ENCODE measurements around the gene PRSS8. TPM values are rescaled to one million over a fixed set of nuclear protein-coding genes. Genes with fewer than 3 reads are reported as not detected.
"Not testable (repeated sequence)": the region's sequence is repeated elsewhere in the genome, so short reads cannot be mapped to it uniquely, and the experiment has no call there.

PRSS8 gene
- 312 TPM for total RNA-seq

GRCh38 chr16:31135535-31136286 lies at the start of gene PRSS8:
TSS of gene PRSS8 (minus strand) at chr16:31135727. CDS start at chr16:31135498, 229 bp downstream.
- peak; percentile 91 for DNase-seq (ENCODE audit: low spot score)

- no peak for DNase-seq (ENCODE audit: low spot score)
These were observed 49.4 kb upstream of the PRSS8 start for GRCh38 chr16:31184888-31185287.

GRCh38 chr16:31183432-31184428 lies 48.2 kb upstream of the PRSS8 start:
- DNase-seq (ENCODE audit: low spot score): no peak

GRCh38 chr16:31182391-31182790 lies 46.9 kb upstream of the PRSS8 start:
- DNase-seq (ENCODE audit: low spot score): no peak

GRCh38 chr16:31181102-31181830 lies 45.7 kb upstream of the PRSS8 start:
- peak; percentile 19 for DNase-seq (ENCODE audit: low spot score)

- peak; percentile 93 for DNase-seq (ENCODE audit: low spot score)
These were observed 44.4 kb upstream of the PRSS8 start, which contains the start of gene FUS for GRCh38 chr16:31179747-31180459. TSS of gene FUS (plus strand) at chr16:31180139. CDS start at chr16:31180215, 76 bp downstream.

GRCh38 chr16:31179219-31179746 lies 43.8 kb upstream of the PRSS8 start:
- no peak for DNase-seq (ENCODE audit: low spot score)

GRCh38 chr16:31177136-31177535 lies 41.6 kb upstream of the PRSS8 start:
- DNase-seq (ENCODE audit: low spot score): no peak

GRCh38 chr16:31170048-31170447 lies 34.5 kb upstream of the PRSS8 start:
- DNase-seq (ENCODE audit: low spot score): not testable (repeated sequence)

GRCh38 chr16:31168848-31169247 lies 33.3 kb upstream of the PRSS8 start:
- no peak for DNase-seq (ENCODE audit: low spot score)

GRCh38 chr16:31167315-31167714 lies 31.8 kb upstream of the PRSS8 start:
- DNase-seq (ENCODE audit: low spot score): no peak

- no peak for DNase-seq (ENCODE audit: low spot score)
These were observed 21.6 kb upstream of the PRSS8 start for GRCh38 chr16:31157136-31157535.

GRCh38 chr16:31150976-31151375 lies 15.4 kb upstream of the PRSS8 start:
- not testable (repeated sequence) for DNase-seq (ENCODE audit: low spot score)

GRCh38 chr16:31149894-31150890 lies 14.7 kb upstream of the PRSS8 start, which contains the start of gene PRSS36:
TSS of gene PRSS36 (minus strand) at chr16:31150066. CDS start at chr16:31150035, 31 bp downstream.
- no peak for DNase-seq (ENCODE audit: low spot score)

GRCh38 chr16:31149332-31149731 lies 13.8 kb upstream of the PRSS8 start:
- DNase-seq (ENCODE audit: low spot score): no peak

- DNase-seq (ENCODE audit: low spot score): no peak
These were observed 13.4 kb upstream of the PRSS8 start for GRCh38 chr16:31148896-31149295.

- DNase-seq (ENCODE audit: low spot score): peak; percentile 65
These were observed 12.8 kb upstream of the PRSS8 start for GRCh38 chr16:31148281-31148728.

- no peak for DNase-seq (ENCODE audit: low spot score)
These were observed 12.0 kb upstream of the PRSS8 start for GRCh38 chr16:31147574-31147973.

- DNase-seq (ENCODE audit: low spot score): no peak
These were observed 10.0 kb upstream of the PRSS8 start for GRCh38 chr16:31145398-31145990.
